ENCODE results near the gene ENOX1. TPM values are rescaled to one million over a fixed set of nuclear protein-coding genes. Genes with fewer than 3 reads are reported as not detected.

Gene ENOX1
- total and polyA plus RNA-seq, 9 of the 15 experiments (the other 6 are each of a cell fraction or from before 2014, with no cell fraction given) = not detected

GRCh38 chr13:43307921-43308433 is 478.8 kb downstream of the ENOX1 start (continued):
- TF ChIP-seq, protein P1, sequence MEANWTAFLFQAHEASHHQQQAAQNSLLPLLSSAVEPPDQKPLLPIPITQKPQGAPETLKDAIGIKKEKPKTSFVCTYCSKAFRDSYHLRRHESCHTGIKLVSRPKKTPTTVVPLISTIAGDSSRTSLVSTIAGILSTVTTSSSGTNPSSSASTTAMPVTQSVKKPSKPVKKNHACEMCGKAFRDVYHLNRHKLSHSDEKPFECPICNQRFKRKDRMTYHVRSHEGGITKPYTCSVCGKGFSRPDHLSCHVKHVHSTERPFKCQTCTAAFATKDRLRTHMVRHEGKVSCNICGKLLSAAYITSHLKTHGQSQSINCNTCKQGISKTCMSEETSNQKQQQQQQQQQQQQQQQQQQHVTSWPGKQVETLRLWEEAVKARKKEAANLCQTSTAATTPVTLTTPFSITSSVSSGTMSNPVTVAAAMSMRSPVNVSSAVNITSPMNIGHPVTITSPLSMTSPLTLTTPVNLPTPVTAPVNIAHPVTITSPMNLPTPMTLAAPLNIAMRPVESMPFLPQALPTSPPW (CRISPR knock-in tag; IDR thresholded peaks at IDR 0.05) = peak; percentile 42
- no peak for TF ChIP-seq GTF2B (IDR thresholded peaks at IDR 0.05; ENCODE audit: extremely low read depth, insufficient read length)
- TF ChIP-seq TAF1 (IDR thresholded peaks at IDR 0.05; ENCODE audit: control insufficient read depth, extremely low read depth, insufficient read depth, low read length, severe bottlenecking) = no peak
- TF ChIP-seq, protein P2, sequence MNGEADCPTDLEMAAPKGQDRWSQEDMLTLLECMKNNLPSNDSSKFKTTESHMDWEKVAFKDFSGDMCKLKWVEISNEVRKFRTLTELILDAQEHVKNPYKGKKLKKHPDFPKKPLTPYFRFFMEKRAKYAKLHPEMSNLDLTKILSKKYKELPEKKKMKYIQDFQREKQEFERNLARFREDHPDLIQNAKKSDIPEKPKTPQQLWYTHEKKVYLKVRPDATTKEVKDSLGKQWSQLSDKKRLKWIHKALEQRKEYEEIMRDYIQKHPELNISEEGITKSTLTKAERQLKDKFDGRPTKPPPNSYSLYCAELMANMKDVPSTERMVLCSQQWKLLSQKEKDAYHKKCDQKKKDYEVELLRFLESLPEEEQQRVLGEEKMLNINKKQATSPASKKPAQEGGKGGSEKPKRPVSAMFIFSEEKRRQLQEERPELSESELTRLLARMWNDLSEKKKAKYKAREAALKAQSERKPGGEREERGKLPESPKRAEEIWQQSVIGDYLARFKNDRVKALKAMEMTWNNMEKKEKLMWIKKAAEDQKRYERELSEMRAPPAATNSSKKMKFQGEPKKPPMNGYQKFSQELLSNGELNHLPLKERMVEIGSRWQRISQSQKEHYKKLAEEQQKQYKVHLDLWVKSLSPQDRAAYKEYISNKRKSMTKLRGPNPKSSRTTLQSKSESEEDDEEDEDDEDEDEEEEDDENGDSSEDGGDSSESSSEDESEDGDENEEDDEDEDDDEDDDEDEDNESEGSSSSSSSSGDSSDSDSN (IDR thresholded peaks at IDR 0.05; ENCODE audit: borderline replicate concordance in 1 of 2, low read depth in 2 of 2, low read length in 2 of 2) = no peak
- TF ChIP-seq ZMIZ1 (IDR thresholded peaks at IDR 0.05; ENCODE audit: low read depth in 2 of 2, low read length in 2 of 2) = no peak
- no peak for TF ChIP-seq GTF2F1 (IDR thresholded peaks at IDR 0.05; ENCODE audit: low read depth, low read length)
- 0 out of 2 replicates have a peak, but pooled peaks have one; percentile 15 for TF ChIP-seq ATF7 (IDR thresholded peaks at IDR 0.05)
- TF ChIP-seq ZNF518B (CRISPR knock-in tag; IDR thresholded peaks at IDR 0.05) = no peak
- TF ChIP-seq EZH2 (IDR thresholded peaks at IDR 0.05; ENCODE audit: borderline replicate concordance, low read depth, low read length) = no peak
- no peak for TF ChIP-seq MBD2 (IDR thresholded peaks at IDR 0.05; ENCODE audit: borderline replicate concordance, low read depth)
- TF ChIP-seq SMARCA5 (IDR thresholded peaks at IDR 0.05) = no peak
- TF ChIP-seq, protein P3, sequence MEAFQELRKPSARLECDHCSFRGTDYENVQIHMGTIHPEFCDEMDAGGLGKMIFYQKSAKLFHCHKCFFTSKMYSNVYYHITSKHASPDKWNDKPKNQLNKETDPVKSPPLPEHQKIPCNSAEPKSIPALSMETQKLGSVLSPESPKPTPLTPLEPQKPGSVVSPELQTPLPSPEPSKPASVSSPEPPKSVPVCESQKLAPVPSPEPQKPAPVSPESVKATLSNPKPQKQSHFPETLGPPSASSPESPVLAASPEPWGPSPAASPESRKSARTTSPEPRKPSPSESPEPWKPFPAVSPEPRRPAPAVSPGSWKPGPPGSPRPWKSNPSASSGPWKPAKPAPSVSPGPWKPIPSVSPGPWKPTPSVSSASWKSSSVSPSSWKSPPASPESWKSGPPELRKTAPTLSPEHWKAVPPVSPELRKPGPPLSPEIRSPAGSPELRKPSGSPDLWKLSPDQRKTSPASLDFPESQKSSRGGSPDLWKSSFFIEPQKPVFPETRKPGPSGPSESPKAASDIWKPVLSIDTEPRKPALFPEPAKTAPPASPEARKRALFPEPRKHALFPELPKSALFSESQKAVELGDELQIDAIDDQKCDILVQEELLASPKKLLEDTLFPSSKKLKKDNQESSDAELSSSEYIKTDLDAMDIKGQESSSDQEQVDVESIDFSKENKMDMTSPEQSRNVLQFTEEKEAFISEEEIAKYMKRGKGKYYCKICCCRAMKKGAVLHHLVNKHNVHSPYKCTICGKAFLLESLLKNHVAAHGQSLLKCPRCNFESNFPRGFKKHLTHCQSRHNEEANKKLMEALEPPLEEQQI (IDR thresholded peaks at IDR 0.05) = no peak
